ENCODE results near the gene GET3. TPM values are rescaled to one million over a fixed set of nuclear protein-coding genes. Genes with fewer than 3 reads are reported as not detected.

GET3 gene
- total RNA-seq, 1 donor = 99.5 TPM

GRCh38 chr19:12745166-12745897 is 8.0 kb downstream of the GET3 start:
- no peaks in the 10 kb centered on the region for H3K79me2 ChIP-seq (ENCODE audit: insufficient read depth, low read length)
- peak; percentile 55 for DNase-seq (ENCODE audit: insufficient read length, low spot score, missing footprints)
- no peak overlapping the region for H3K4me3 ChIP-seq (ENCODE audit: insufficient read depth, low read length)

DNA sequence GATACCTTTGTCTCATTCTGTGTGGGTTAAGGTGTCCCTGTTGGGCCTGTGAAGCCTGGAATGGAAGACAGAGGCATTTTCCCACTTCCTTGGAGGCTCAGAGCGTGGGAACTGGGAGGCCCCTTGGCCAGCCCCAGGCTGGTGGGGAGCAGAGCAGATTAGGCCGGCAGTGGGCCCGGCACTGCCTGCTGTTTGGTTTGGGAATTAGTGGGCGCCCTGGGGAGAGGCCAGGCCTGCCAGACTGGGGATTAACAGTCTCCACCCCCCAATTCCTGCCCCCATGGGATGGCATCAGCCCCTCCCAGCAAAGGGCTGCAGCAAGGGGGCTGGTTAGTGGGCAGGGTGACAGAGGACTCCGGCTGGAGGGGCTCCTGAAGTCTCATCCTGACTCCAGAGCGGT is 11.2 kb downstream of the GET3 start:
- no peak overlapping the region for H2AFZ ChIP-seq (ENCODE audit: low read length)
- H3K36me3 ChIP-seq (ENCODE audit: insufficient read depth, low read length) = peaks cover 20% of the 10 kb centered on the region
- TF ChIP-seq CTCF (IDR thresholded peaks at IDR 0.05; ENCODE audit: extremely low read depth, low read depth, low read length) = no peak
- H4K20me1 ChIP-seq (ENCODE audit: insufficient read depth, low read length) = no peaks in the 10 kb centered on the region
- DNase-seq (ENCODE audit: insufficient read length, low spot score, missing footprints) = peak; percentile 77
- no peak overlapping the region for H3K27ac ChIP-seq (ENCODE audit: low read depth, low read length)
- H3K4me1 ChIP-seq (ENCODE audit: insufficient read depth, low read length) = peaks cover 14% of the 10 kb centered on the region
- H3K4me3 ChIP-seq (ENCODE audit: insufficient read depth, low read length) = no peak overlapping the region
- H3K4me2 ChIP-seq (ENCODE audit: insufficient read depth, low read length) = no peak overlapping the region
- peaks cover 22% of the 10 kb centered on the region for H3K27me3 ChIP-seq (ENCODE audit: insufficient read depth, low read length)
- H3K79me2 ChIP-seq (ENCODE audit: insufficient read depth, low read length) = no peaks in the 10 kb centered on the region
- H3K9me3 ChIP-seq (ENCODE audit: low read depth, low read length) = no peaks in the 10 kb centered on the region

More at GRCh38 chr19:12745166-12745897, 8.0 kb downstream of the GET3 start:
- no peaks in the 10 kb centered on the region for H4K20me1 ChIP-seq (ENCODE audit: insufficient read depth, low read length)
- no peak overlapping the region for H2AFZ ChIP-seq (ENCODE audit: low read length)
- peaks cover 22% of the 10 kb centered on the region for H3K36me3 ChIP-seq (ENCODE audit: insufficient read depth, low read length)
- H3K4me1 ChIP-seq (ENCODE audit: insufficient read depth, low read length) = peaks cover 9% of the 10 kb centered on the region
- no peak for TF ChIP-seq CTCF (IDR thresholded peaks at IDR 0.05; ENCODE audit: extremely low read depth, low read depth, low read length)
- H3K9me3 ChIP-seq (ENCODE audit: low read depth, low read length) = no peaks in the 10 kb centered on the region
- H3K27ac ChIP-seq (ENCODE audit: low read depth, low read length) = no peak overlapping the region
- no peak overlapping the region for H3K4me2 ChIP-seq (ENCODE audit: insufficient read depth, low read length)
- H3K27me3 ChIP-seq (ENCODE audit: insufficient read depth, low read length) = peaks cover 4% of the 10 kb centered on the region

DNA sequence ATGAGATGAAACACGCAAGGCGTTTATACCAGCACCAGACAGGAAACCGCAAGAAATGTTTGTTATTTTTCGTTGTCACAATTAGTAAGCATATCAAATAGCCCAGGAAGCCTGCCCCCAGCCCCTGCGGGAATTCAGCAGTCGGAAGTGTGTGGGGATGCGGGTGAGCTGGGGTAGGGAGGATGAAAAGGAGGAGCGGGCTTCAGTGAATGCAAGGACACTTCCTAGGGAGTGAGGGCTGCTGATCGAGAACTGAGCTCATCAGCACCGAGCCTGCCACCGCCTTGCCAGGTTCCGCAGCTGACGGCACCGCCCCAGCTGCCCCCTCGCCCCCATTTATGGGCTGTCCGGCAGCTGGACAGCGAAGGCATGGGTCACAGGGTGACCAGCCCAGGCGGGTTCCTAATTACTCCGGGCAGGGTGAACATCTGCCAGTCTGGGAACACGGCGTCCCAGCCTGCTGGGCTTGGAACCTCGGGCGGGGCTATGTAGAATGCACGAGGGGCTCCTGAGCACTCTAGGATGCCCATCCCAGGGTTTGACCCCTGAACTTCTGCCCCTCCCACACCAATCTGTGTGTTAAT is 12.7 kb downstream of the GET3 start:
- DNase-seq (ENCODE audit: insufficient read length, low spot score, missing footprints) = peak; percentile 90
- peaks cover 17% of the 10 kb centered on the region for H3K36me3 ChIP-seq (ENCODE audit: insufficient read depth, low read length)
- peaks cover 14% of the 10 kb centered on the region for H3K4me1 ChIP-seq (ENCODE audit: insufficient read depth, low read length)
- peak overlapping the region; percentile 14 for H3K4me3 ChIP-seq (ENCODE audit: insufficient read depth, low read length)
- H3K27me3 ChIP-seq (ENCODE audit: insufficient read depth, low read length) = peaks cover 22% of the 10 kb centered on the region
- no peaks in the 10 kb centered on the region for H4K20me1 ChIP-seq (ENCODE audit: insufficient read depth, low read length)
- no peaks in the 10 kb centered on the region for H3K79me2 ChIP-seq (ENCODE audit: insufficient read depth, low read length)
- no peaks in the 10 kb centered on the region for H3K9me3 ChIP-seq (ENCODE audit: low read depth, low read length)
- peak overlapping the region; percentile 46 for H3K4me2 ChIP-seq (ENCODE audit: insufficient read depth, low read length)
- TF ChIP-seq CTCF (IDR thresholded peaks at IDR 0.05; ENCODE audit: extremely low read depth, low read depth, low read length) = no peak
- H3K27ac ChIP-seq (ENCODE audit: low read depth, low read length) = no peak overlapping the region
- no peak overlapping the region for H2AFZ ChIP-seq (ENCODE audit: low read length)

- Histone ChIP-seq H3K27me3 (ENCODE audit: insufficient read depth, low read length) (peaks cover 22% of the 10 kb centered on the region), H3K4me3 (ENCODE audit: insufficient read depth, low read length) (no peak overlapping the region), H4K20me1 (ENCODE audit: insufficient read depth, low read length) (no peaks in the 10 kb centered on the region), H3K4me2 (ENCODE audit: insufficient read depth, low read length) (no peak overlapping the region), H3K27ac (ENCODE audit: low read depth, low read length) (no peak overlapping the region), H3K36me3 (ENCODE audit: insufficient read depth, low read length) (peaks cover 10% of the 10 kb centered on the region), H3K4me1 (ENCODE audit: insufficient read depth, low read length) (peaks cover 14% of the 10 kb centered on the region), H3K79me2 (ENCODE audit: insufficient read depth, low read length) (no peaks in the 10 kb centered on the region), H3K9me3 (ENCODE audit: low read depth, low read length) (no peaks in the 10 kb centered on the region), H2AFZ (ENCODE audit: low read length) (no peak overlapping the region)
- no peak for TF ChIP-seq CTCF (IDR thresholded peaks at IDR 0.05; ENCODE audit: extremely low read depth, low read depth, low read length)
- DNase-seq (ENCODE audit: insufficient read length, low spot score, missing footprints) = peak; percentile 93
Measured at GRCh38 chr19:12750851-12751250, 13.6 kb downstream of the GET3 start.
